SK-N-MC (cell line): ENCODE measurements around the gene TMEM25.

Experiments used
- EZH2 ChIP-seq: fragments of 200-600 bp; sonication (generic); IDR thresholded peaks from one replicate; pipeline ENCODE4 v1.6.1; 2017; ENCODE audit warnings: antibody characterized with exemption
- FOXP2 ChIP-seq: optimal IDR thresholded peaks from 2 replicates; pipeline ENCODE3; 2011; ENCODE audit warnings: mild to moderate bottlenecking, moderate library complexity; ENCODE audit not compliant: insufficient read depth; ENCODE audit errors: extremely low read length, control extremely low read depth
- POLR2AphosphoS5 ChIP-seq: IDR thresholded peaks from 2 replicates; pipeline ENCODE4 v1.6.1; 2012; ENCODE audit warnings: mild to moderate bottlenecking, low read depth, low read length, borderline replicate concordance

DNA sequence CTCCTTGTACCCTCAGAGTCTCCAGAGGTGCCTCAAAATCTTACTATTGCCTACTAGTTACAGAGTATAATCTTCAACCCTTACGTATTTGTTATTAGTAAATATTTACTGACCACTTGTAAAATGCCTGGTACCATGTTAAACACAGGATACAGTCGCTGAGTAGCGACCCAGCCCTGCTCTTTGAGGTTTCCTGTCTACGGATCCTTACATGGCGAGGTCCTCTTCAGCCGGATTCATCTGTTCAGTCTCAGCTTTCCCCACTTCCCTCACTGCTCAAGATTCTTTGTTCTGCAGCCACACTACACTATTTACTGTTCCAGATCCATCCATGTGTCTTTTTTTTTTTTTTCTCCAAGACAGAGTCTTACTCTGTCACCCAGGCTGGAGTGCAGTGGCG lies 16.9 kb upstream of the TMEM25 start:
- TF ChIP-seq POLR2AphosphoS5 (no peak), EZH2 (no peak), FOXP2 (no peak)
